Calu3 (cell line): Measurements from ENCODE around the gene DLG2. TPM values are rescaled to one million over a fixed set of nuclear protein-coding genes. Genes with fewer than 3 reads are reported as not detected.

Experiments used
- BruUV-seq: library from RNA; stranded (reverse); fragments of 400-500 nt; replicated peaks from 2 replicates; lab custom pipeline; 2021; lab: Mats Ljungman, UMichigan
- CTCF ChIA-PET: fragments of 300-600 bp; sonication (Branson Sonifier 250); formaldehyde crosslinking; loops from one replicate; lab custom pipeline; 2022; ENCODE audit warnings: antibody characterized with exemption; lab: Charles Lee
- DNase-seq: peaks from one replicate; pipeline ENCODE4 v3.0.0; 2022
- H3K27ac Mint-ChIP-seq: one replicate; pipeline ENCODE4 v1.8.0; 2022; ENCODE audit warnings: mixed read lengths; ENCODE audit not compliant: unreplicated experiment
- H3K27me3 Mint-ChIP-seq: one replicate; pipeline ENCODE4 v1.8.0; 2022; ENCODE audit warnings: mixed read lengths; ENCODE audit not compliant: unreplicated experiment
- H3K36me3 Mint-ChIP-seq: one replicate; pipeline ENCODE4 v1.8.0; 2022; ENCODE audit warnings: mild to moderate bottlenecking, moderate library complexity, mixed read lengths; ENCODE audit not compliant: insufficient read depth, unreplicated experiment
- H3K4me1 Mint-ChIP-seq: one replicate; pipeline ENCODE4 v1.8.0; 2022; ENCODE audit warnings: mild to moderate bottlenecking, low read depth, mixed read lengths; ENCODE audit not compliant: unreplicated experiment
- H3K4me3 Mint-ChIP-seq: one replicate; pipeline ENCODE4 v1.8.0; 2022; ENCODE audit warnings: mild to moderate bottlenecking, low read depth, moderate library complexity, mixed read lengths; ENCODE audit not compliant: unreplicated experiment
- H3K9me3 Mint-ChIP-seq: one replicate; pipeline ENCODE4 v1.8.0; 2022; ENCODE audit warnings: low read depth, mixed read lengths; ENCODE audit not compliant: unreplicated experiment
- intact Hi-C: fragments of 100-400 bp; cut with micrococcal nuclease; formaldehyde crosslinking; loops from one replicate; pipeline ENCODE4 v1.10.0; 2022; ENCODE audit not compliant: unreplicated experiment
- total RNA-seq: library from RNA; stranded (reverse); gene quantifications from 2 replicates; pipeline ENCODE4 v1.2.3, GENCODE V29; 2022
- TF ChIP-seq, protein P1 (sequence below): fragments of 200-600 bp; IDR thresholded peaks from one replicate; pipeline ENCODE4 v1.8.0; 2022; ENCODE audit warnings: antibody characterized with exemption; ENCODE audit not compliant: unreplicated experiment

The DLG2 gene
- total RNA-seq, 1 experiment from 2014 or later, result 0.71 TPM

GRCh38 chr11:83493917-83494316 lies 2133.2 kb downstream of the DLG2 start:
- Mint-ChIP-seq H3K9me3 (no peaks in the 10 kb centered on the region), H3K4me1 (no peaks in the 10 kb centered on the region)
- no TSS peak for BruUV-seq

GRCh38 chr11:83493034-83493433 lies 2134.1 kb downstream of the DLG2 start:
- Mint-ChIP-seq H3K4me3 (no peak overlapping the region), H3K9me3 (no peaks in the 10 kb centered on the region), H3K4me1 (no peaks in the 10 kb centered on the region), H3K27ac (no peak overlapping the region), H3K27me3 (peaks cover 25% of the 10 kb centered on the region), H3K36me3 (no peaks in the 10 kb centered on the region)
- BruUV-seq, result no TSS peak
- CTCF ChIA-PET, result no interaction called here
- TF ChIP-seq, protein P1, sequence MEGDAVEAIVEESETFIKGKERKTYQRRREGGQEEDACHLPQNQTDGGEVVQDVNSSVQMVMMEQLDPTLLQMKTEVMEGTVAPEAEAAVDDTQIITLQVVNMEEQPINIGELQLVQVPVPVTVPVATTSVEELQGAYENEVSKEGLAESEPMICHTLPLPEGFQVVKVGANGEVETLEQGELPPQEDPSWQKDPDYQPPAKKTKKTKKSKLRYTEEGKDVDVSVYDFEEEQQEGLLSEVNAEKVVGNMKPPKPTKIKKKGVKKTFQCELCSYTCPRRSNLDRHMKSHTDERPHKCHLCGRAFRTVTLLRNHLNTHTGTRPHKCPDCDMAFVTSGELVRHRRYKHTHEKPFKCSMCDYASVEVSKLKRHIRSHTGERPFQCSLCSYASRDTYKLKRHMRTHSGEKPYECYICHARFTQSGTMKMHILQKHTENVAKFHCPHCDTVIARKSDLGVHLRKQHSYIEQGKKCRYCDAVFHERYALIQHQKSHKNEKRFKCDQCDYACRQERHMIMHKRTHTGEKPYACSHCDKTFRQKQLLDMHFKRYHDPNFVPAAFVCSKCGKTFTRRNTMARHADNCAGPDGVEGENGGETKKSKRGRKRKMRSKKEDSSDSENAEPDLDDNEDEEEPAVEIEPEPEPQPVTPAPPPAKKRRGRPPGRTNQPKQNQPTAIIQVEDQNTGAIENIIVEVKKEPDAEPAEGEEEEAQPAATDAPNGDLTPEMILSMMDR, result no peak
- intact Hi-C loops, result no loop called here
- no peak for DNase-seq

More at GRCh38 chr11:83493917-83494316, 2133.2 kb downstream of the DLG2 start:
- no peak for DNase-seq
- Mint-ChIP-seq H3K4me3 (no peak overlapping the region), H3K27me3 (peaks cover 25% of the 10 kb centered on the region), H3K36me3 (no peaks in the 10 kb centered on the region), H3K27ac (no peak overlapping the region)
- CTCF ChIA-PET, result no interaction called here
- intact Hi-C loops, result no loop called here
- TF ChIP-seq, protein P1, result no peak

DNA sequence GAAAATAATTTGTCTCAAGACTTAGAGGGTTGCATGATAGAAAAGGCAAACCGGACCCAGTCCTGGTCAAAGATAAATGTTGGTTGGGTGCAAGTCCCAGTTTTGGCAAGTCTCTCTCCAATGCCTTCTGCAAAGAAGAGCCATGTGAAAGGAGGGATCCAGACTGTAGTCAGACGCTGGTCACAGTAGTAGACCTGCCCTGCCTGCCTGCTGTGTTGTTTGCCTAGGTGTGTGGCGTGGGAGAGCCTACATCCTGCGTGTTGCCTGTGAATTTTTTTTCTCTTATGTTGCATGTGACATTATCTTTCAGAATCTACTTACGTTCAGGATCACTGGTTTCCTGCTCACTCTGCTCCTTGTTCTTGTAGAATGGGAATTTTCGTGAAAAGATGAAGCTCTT lies 2143.3 kb downstream of the DLG2 start:
- Mint-ChIP-seq H3K36me3 (no peaks in the 10 kb centered on the region), H3K4me1 (no peaks in the 10 kb centered on the region), H3K4me3 (no peak overlapping the region), H3K27me3 (peaks cover 9% of the 10 kb centered on the region), H3K9me3 (peaks cover 2% of the 10 kb centered on the region), H3K27ac (no peak overlapping the region)
- CTCF ChIA-PET, result no interaction called here
- TF ChIP-seq, protein P1, result no peak
- intact Hi-C loops, result no loop called here
- no TSS peak for BruUV-seq
- no peak for DNase-seq

- peaks cover 2% of the 10 kb centered on the region for H3K9me3 Mint-ChIP-seq
- no peaks in the 10 kb centered on the region for H3K4me1 Mint-ChIP-seq
- TF ChIP-seq, protein P1, result no peak
- BruUV-seq, result no TSS peak
- intact Hi-C loops, result no loop called here
- H3K36me3 Mint-ChIP-seq, result no peaks in the 10 kb centered on the region
- no peak overlapping the region for H3K4me3 Mint-ChIP-seq
- no peak overlapping the region for H3K27ac Mint-ChIP-seq
- DNase-seq, result no peak
- CTCF ChIA-PET, result no interaction called here
- peaks cover 25% of the 10 kb centered on the region for H3K27me3 Mint-ChIP-seq
Observed at GRCh38 chr11:83480811-83481210, 2146.3 kb downstream of the DLG2 start.
